Measurements from ENCODE around the gene NR2C2. TPM values are rescaled to one million over a fixed set of nuclear protein-coding genes. Genes with fewer than 3 reads are reported as not detected.
"Not testable (repeated sequence)": the region's sequence is repeated elsewhere in the genome, so short reads cannot be mapped to it uniquely, and the experiment has no call there.

NR2C2 gene
- total RNA-seq, 2 donors from 2014 or later, result 75.9 to 79.1 TPM

DNA sequence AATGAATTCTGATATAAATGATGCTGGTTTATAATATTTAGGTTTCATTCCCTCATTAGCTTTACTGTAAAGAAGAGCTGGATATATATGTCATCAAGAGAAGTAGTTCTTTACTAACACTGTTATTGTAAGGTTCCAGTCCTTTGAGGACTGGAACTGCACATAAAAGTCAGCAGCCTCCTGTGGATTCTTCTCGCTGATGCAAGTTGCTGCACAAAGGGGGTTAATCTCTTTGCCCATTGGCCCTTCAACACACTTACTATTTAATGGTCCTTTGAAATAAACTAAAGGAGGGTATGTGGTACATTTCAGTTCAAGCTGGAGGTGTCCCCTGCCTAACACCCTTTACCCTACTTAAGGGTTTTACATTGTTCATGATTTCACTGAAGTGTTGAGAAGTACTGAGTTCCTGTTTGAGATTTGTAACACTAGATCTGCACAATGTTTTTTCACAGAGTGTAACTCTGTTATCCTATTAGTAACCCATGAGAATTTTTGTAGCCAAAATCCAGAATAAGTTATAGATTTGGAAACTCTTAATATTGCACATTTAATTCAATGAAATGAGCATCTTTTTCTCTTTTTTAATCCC, 43.9 kb downstream of the NR2C2 start:
- Mint-ChIP-seq H3K27ac (peak overlapping the region; percentile 33), H3K9me3 (no peaks in the 10 kb centered on the region), H3K4me3 (no peak overlapping the region), H3K36me3 (ENCODE audit: insufficient read depth in 2 of 2) (peaks cover 0 to 4% of the 10 kb centered on the region in 2 donors), H3K27me3 (ENCODE audit: low read depth) (no peaks in the 10 kb centered on the region), H3K4me1 (ENCODE audit: low read depth) (peaks cover 17% of the 10 kb centered on the region)
- no peak for ATAC-seq (replicated peaks in 1 of 2)
- DNase-seq, result no peak

DNA sequence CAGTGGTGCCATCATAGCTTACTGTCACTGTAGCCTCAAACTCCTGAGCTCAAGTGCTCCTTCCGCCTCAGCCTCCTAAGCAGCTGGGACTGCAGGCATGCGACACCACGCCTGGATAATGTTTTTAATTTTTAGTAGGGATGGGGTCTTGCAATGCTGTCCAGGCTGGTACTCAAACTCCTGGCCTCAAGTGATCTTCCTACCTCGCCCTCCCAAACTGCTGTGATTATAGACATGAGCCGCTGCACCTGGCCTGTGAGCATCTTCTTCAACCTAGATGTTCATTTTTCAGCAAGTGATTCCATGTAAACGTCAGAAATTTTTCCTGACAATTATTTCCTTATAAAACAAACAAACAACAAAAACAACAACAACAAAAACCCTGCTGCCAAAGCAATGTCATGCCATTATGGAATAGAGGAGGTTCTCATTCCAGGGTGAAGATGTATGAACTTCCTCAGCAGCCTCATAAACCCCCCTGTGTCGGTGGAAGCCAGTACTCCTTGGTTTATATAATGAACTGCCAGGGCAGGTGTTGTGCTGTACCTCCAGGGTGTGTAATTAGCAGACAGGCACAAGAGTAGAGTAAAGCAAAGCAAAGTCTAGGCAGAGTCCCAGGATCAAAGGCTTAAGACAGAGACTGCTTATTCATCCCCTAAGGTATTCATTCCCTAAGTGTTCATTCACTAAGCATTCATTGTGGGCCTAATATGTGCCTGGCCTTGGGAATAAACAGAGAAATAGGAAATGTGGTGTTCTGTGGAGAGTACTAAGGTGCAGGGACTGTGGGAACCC, 44.6 kb downstream of the NR2C2 start:
- no peak overlapping the region for H3K4me3 Mint-ChIP-seq
- ATAC-seq (replicated peaks in 1 of 2) (no peak), DNase-seq (no peak)
- no peaks in the 10 kb centered on the region for H3K9me3 Mint-ChIP-seq
- H3K4me1 Mint-ChIP-seq (ENCODE audit: low read depth), result peaks cover 11% of the 10 kb centered on the region
- peaks cover 0 to 5% of the 10 kb centered on the region in 2 donors for H3K36me3 Mint-ChIP-seq (ENCODE audit: insufficient read depth in 2 of 2)
- H3K27me3 Mint-ChIP-seq (ENCODE audit: low read depth), result no peaks in the 10 kb centered on the region
- no peak overlapping the region for H3K27ac Mint-ChIP-seq

DNA sequence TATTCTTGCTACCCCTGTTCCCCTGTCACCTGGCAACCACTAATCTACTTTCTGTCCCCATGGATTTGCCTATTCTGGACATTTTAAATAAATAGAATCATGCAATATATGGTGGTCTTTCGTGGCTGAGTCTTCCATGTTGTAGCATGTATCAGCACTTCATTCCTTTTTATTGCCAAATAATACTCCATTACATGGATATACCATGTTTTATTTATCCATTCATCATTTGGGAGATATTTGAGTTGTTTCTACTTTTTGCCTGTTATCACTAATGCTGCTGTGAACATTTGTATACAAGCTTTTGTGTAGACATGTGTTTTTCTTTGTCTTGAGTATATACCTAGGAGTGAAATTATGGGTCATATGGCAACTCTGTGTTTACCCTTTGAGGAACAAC, 50.6 kb downstream of the NR2C2 start:
- Mint-ChIP-seq H3K4me3 (no peak overlapping the region), H3K36me3 (ENCODE audit: insufficient read depth in 2 of 2) (peaks cover 8 to 17% of the 10 kb centered on the region in 2 donors), H3K27ac (no peak overlapping the region), H3K4me1 (ENCODE audit: low read depth) (no peaks in the 10 kb centered on the region), H3K9me3 (peaks cover 1 to 4% of the 10 kb centered on the region in 2 donors), H3K27me3 (ENCODE audit: low read depth) (no peaks in the 10 kb centered on the region)
- DNase-seq (no peak), ATAC-seq (replicated peaks in 1 of 2) (no peak)

DNA sequence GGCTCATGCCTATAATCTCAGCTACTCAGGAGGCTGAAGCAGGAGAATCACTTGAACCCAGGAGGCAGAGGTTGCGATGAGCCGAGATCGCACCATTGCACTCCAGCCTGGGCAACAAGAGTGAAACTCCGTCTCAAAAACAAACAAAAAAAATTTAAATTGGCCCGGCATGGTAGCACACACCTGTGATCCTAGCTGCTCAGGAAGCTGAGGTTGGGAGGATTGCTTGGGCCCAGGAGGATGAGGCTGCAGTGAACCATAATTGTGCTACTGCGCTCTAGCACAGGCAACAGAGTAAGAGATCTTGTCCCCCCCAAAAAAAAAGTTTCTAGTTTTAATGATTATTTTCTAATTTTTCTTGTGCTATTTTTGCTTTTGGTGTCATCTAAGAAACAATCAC, 51.8 kb downstream of the NR2C2 start:
- H3K36me3 Mint-ChIP-seq (ENCODE audit: insufficient read depth in 2 of 2), result peaks cover 11 to 22% of the 10 kb centered on the region in 2 donors
- not testable (repeated sequence) for H3K4me3 Mint-ChIP-seq; DNase-seq; ATAC-seq (replicated peaks in 1 of 2); H3K27ac Mint-ChIP-seq; H3K4me1 Mint-ChIP-seq (ENCODE audit: low read depth); H3K27me3 Mint-ChIP-seq (ENCODE audit: low read depth); H3K9me3 Mint-ChIP-seq

DNA sequence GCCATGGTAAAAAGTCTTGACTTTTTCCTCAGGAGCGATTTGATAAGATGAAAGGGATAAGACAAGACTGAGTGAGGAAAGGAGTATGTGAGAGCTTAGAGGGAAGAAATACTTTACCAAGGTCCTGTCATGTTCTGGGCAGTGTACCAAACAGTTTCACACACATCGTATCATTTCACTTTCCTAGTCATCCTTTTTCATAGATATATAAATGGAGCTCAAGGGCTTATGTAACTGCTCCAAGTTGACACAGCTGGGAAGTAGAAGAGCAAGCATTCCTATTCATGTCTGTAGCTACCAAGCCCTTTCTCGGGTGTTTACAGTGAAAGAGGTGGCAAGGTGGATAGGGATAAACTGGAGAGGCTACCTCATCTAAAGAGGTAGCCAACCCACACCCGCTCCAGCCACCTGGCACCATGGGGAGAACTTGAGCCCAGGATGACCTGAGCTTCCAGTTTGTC, 60.3 kb downstream of the NR2C2 start:
- H3K4me1 Mint-ChIP-seq (ENCODE audit: low read depth), result peaks cover 21% of the 10 kb centered on the region
- H3K27ac Mint-ChIP-seq, result peak overlapping the region; percentile 33
- peaks cover 7 to 14% of the 10 kb centered on the region in 2 donors for H3K36me3 Mint-ChIP-seq (ENCODE audit: insufficient read depth in 2 of 2)
- no peaks in the 10 kb centered on the region for H3K9me3 Mint-ChIP-seq
- DNase-seq (no peak), ATAC-seq (replicated peaks in 1 of 2) (no peak)
- no peaks in the 10 kb centered on the region for H3K27me3 Mint-ChIP-seq (ENCODE audit: low read depth)
- no peak overlapping the region for H3K4me3 Mint-ChIP-seq

DNA sequence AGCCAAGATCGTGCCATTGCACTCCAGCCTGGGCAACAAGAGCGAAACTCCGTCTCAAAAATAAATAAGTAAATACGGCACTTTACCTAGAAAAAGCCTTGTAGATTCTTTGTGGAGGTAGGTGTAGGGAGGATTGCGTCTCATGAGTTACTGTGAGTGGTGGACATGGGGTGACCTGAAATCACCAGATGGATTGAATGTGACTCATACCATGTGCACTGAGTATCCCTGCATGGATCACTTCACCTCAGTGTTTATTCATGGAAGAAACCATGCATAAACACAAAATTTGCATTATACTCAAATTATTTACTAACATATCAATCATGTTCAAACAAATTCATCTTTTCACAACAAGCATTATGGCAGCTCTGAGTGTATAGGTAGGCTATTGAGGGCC, 61.8 kb downstream of the NR2C2 start:
- peaks cover 21% of the 10 kb centered on the region for H3K4me1 Mint-ChIP-seq (ENCODE audit: low read depth)
- DNase-seq (no peak), ATAC-seq (replicated peaks in 1 of 2) (no peak)
- H3K27ac Mint-ChIP-seq, result no peak overlapping the region
- H3K27me3 Mint-ChIP-seq (ENCODE audit: low read depth), result no peaks in the 10 kb centered on the region
- peaks cover 7 to 12% of the 10 kb centered on the region in 2 donors for H3K36me3 Mint-ChIP-seq (ENCODE audit: insufficient read depth in 2 of 2)
- H3K9me3 Mint-ChIP-seq, result no peaks in the 10 kb centered on the region
- no peak overlapping the region for H3K4me3 Mint-ChIP-seq

DNA sequence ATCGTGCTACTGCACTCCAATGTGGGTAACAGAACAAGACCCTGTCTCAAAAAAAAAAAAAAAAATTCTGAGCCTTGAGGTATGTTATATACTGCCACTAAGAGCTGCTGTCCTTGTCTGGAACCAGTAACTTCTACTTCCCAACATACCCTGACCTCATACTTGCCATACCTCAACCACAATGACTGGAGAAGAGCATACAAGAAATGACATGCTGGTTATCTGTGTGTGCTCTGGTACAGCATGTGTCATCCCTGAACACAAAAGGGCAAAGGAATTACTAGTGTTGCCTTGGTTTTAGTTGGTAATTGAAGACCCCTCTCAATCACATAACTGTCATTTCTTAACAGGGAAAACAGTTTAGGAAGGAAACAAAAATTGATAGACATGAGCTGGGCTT, 63.3 kb downstream of the NR2C2 start:
- H3K36me3 Mint-ChIP-seq (ENCODE audit: insufficient read depth in 2 of 2), result peaks cover 7 to 9% of the 10 kb centered on the region in 2 donors
- H3K9me3 Mint-ChIP-seq, result no peaks in the 10 kb centered on the region
- ATAC-seq (replicated peaks in 1 of 2) (peak; percentile 89 to 92), DNase-seq (peak in 1 of 2 donors; percentile 9)
- no peaks in the 10 kb centered on the region for H3K27me3 Mint-ChIP-seq (ENCODE audit: low read depth)
- no peak overlapping the region for H3K4me3 Mint-ChIP-seq
- H3K27ac Mint-ChIP-seq, result peak overlapping the region; percentile 72
- H3K4me1 Mint-ChIP-seq (ENCODE audit: low read depth), result peaks cover 21% of the 10 kb centered on the region

DNA sequence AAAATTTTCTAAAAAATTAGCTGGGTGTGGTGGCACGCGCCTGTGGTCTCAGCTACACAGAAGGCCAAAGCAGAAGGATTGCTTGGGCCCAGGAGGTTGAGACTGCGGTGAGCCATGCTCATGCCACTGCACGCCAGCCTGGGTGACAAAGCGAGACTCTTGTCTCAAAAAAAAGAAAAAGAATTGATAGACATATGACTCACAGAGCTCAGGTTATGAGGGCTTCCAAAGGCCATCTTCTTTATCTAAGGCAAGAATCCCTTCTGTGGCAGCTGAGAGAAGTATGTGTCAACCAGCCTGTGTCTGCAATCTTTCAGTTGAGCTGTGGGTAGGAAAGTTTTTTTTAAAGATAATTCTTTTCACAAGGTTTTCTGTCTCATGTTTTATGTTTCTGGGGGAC, 63.8 kb downstream of the NR2C2 start:
- Mint-ChIP-seq H3K27me3 (ENCODE audit: low read depth) (no peaks in the 10 kb centered on the region), H3K4me3 (no peak overlapping the region), H3K4me1 (ENCODE audit: low read depth) (peaks cover 21% of the 10 kb centered on the region), H3K27ac (peak overlapping the region; percentile 72), H3K9me3 (no peaks in the 10 kb centered on the region), H3K36me3 (ENCODE audit: insufficient read depth in 2 of 2) (peaks cover 8 to 11% of the 10 kb centered on the region in 2 donors)
- ATAC-seq (replicated peaks in 1 of 2), result peak; percentile 72 to 76
- DNase-seq, result peak; percentile 7 to 11

DNA sequence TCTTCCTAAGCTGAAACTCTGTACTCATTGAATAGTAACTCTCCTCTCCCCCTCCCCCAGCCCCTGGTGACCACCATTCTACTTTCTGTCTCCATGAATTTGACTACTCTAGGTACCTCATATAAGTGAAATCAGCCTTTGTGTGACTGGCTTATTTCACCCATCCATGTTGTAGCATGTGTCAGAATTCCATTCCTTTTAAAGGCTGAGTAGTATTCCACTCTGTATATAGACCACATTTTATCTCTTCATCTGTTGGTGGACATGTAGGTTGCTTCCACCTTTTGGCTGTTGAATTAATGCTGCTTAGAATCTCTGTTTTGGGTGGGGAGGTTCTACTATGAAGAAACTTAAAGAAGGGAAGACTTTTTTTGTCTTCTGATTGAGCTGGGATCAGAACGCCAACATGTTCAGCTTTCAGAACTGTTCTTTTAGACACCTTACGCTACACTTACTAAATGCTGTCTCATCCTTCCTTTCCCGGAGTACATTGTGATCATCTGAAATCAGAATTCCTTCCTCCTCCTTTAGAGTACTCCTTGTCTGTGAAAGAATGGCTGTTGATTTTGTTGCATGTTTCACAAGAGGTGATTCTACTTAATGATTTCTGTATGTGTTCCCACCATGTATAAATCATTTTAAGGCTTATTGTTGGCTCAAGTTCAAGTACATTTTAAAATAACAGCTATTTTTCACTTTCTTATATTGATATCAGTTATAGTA, 67.4 kb downstream of the NR2C2 start:
- Mint-ChIP-seq H3K36me3 (ENCODE audit: insufficient read depth in 2 of 2) (peaks cover 6 to 18% of the 10 kb centered on the region in 2 donors), H3K27ac (no peak overlapping the region), H3K9me3 (no peaks in the 10 kb centered on the region), H3K27me3 (ENCODE audit: low read depth) (no peaks in the 10 kb centered on the region), H3K4me3 (no peak overlapping the region), H3K4me1 (ENCODE audit: low read depth) (peaks cover 21% of the 10 kb centered on the region)
- ATAC-seq (replicated peaks in 1 of 2), result no peak
- no peak for DNase-seq

DNA sequence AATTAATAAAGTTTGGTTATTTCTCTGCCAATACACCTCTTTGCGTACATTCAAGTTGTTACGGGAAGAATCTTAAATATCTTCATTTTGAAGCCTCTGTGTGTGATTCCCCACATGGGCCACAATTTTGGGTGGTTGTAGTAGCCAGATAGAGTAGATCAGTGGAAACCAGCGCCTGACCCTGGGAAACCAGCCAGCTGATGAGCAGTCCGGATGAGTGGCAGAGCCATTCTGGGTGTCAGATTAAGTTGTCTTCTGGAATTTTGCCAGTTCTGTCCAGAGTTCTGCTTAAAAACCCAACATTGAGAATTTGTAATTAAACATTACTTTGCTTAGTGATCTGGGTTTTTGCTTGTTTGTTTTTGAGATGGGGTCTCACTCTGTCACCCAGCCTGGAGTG, 68.1 kb downstream of the NR2C2 start:
- Mint-ChIP-seq H3K36me3 (ENCODE audit: insufficient read depth in 2 of 2) (peaks cover 6 to 18% of the 10 kb centered on the region in 2 donors), H3K9me3 (no peaks in the 10 kb centered on the region), H3K27me3 (ENCODE audit: low read depth) (no peaks in the 10 kb centered on the region), H3K27ac (no peak overlapping the region), H3K4me1 (ENCODE audit: low read depth) (peaks cover 14% of the 10 kb centered on the region), H3K4me3 (no peak overlapping the region)
- no peak for DNase-seq
- ATAC-seq (replicated peaks in 1 of 2), result no peak

DNA sequence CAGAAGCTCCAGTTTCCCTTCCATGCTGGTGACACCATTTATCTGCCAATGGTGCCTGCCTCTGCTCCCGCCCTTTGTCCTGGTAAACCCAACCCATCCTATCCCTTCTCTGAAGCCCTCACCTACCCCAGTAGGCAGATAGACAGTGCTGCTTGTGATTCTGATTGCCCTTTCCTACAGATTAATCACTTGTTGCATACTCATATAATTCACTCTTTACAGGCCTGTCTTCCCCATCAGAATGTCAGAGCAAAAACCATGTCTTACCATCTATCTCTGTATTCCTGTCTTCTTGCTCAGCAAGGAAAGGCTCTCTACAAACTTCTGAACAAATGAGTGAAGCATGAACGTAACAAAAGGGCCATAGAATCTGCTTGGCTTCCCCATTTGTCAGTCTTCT, 69.8 kb downstream of the NR2C2 start:
- H3K4me3 Mint-ChIP-seq, result no peak overlapping the region
- H3K4me1 Mint-ChIP-seq (ENCODE audit: low read depth), result no peaks in the 10 kb centered on the region
- H3K27me3 Mint-ChIP-seq (ENCODE audit: low read depth), result no peaks in the 10 kb centered on the region
- no peaks in the 10 kb centered on the region for H3K9me3 Mint-ChIP-seq
- ATAC-seq (replicated peaks in 1 of 2) (no peak), DNase-seq (no peak)
- no peak overlapping the region for H3K27ac Mint-ChIP-seq
- H3K36me3 Mint-ChIP-seq (ENCODE audit: insufficient read depth in 2 of 2), result peaks cover 4 to 20% of the 10 kb centered on the region in 2 donors

DNA sequence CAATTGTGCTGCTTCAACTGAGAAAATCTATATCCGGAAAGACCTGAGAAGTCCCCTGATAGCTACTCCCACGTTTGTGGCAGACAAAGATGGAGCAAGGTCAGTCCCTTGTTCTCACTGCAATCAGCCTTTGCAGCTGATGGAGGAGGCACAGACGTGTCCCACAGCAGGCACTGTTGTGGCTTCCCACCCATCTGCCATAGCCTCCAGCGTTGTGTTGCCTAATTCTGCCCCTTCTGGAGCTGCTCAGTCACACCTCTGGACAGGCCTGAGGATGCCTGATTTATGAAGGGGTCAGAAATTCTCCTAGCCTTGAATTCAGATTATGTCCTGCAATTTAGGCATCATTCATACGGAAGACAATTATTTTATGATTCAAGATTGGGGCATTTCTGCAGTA, 75.9 kb downstream of the NR2C2 start:
- ATAC-seq (replicated peaks in 1 of 2), result no peak
- H3K27me3 Mint-ChIP-seq (ENCODE audit: low read depth), result no peaks in the 10 kb centered on the region
- DNase-seq, result no peak
- no peak overlapping the region for H3K4me3 Mint-ChIP-seq
- H3K4me1 Mint-ChIP-seq (ENCODE audit: low read depth), result peaks cover 3% of the 10 kb centered on the region
- peaks cover 2 to 14% of the 10 kb centered on the region in 2 donors for H3K36me3 Mint-ChIP-seq (ENCODE audit: insufficient read depth in 2 of 2)
- no peaks in the 10 kb centered on the region for H3K9me3 Mint-ChIP-seq
- H3K27ac Mint-ChIP-seq, result no peak overlapping the region

DNA sequence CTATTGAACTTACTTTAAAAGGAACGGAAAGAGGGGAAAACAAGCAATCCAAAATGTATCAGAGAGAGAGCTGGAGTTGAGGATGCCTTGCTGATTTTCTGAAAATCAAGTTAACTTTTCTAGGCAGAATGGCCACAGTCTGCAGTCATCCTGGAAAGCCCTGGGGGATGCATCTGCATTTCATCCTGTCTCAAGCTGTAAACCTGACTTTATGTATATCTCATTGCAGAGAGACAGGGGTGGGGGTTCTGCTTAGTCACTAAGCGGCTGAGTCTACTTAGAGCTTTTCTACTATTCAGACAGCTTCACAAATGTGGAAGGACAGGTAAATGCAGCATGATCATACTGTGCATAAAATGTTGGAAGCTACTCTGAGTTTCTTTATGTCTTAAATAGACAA, 76.3 kb downstream of the NR2C2 start:
- H3K4me1 Mint-ChIP-seq (ENCODE audit: low read depth), result peaks cover 3% of the 10 kb centered on the region
- H3K27me3 Mint-ChIP-seq (ENCODE audit: low read depth), result no peaks in the 10 kb centered on the region
- no peak overlapping the region for H3K4me3 Mint-ChIP-seq
- ATAC-seq (replicated peaks in 1 of 2), result no peak
- H3K27ac Mint-ChIP-seq, result no peak overlapping the region
- no peak for DNase-seq
- H3K36me3 Mint-ChIP-seq (ENCODE audit: insufficient read depth in 2 of 2), result peaks cover 4 to 14% of the 10 kb centered on the region in 2 donors
- no peaks in the 10 kb centered on the region for H3K9me3 Mint-ChIP-seq

Data from activated T-cell treated with anti-CD3 and anti-CD28 coated beads, Interleukin-2, amount 50 U/mL, for 72 hours (primary cell).